Measurements from ENCODE around the gene ZXDA. TPM values are rescaled to one million over a fixed set of nuclear protein-coding genes. Genes with fewer than 3 reads are reported as not detected.

Gene ZXDA
- 12.0 and 13.1 TPM in 2 replicates for total RNA-seq

GRCh38 chrX:57910287-57910912 is at the start of gene ZXDA:
Gene ZXDA, minus strand, starts transcription at chrX:57910458. Its CDS starts 38 bp downstream, at chrX:57910420.

Other genes with a start within 250 kb of the ZXDA start
- gene NLRP2B, start 230.2 kb downstream of the ZXDA start, total RNA-seq, result under 0.01 TPM in 2 replicates

All from dermis lymphatic vessel endothelial cell (primary cell).